Adrenal gland (tissue), 5 donors: ENCODE data around the gene GPAT2.
"Not testable (repeated sequence)": the region's sequence is repeated elsewhere in the genome, so short reads cannot be mapped to it uniquely, and the experiment has no call there.

Source experiments
- CTCF ChIP-seq, 6 experiments: fragments of 450-650 bp in 4 of 6; fragments of 200-600 bp in 2 of 6; sonication (generic) in 1 of 6; IDR thresholded peaks; 1 replicate in 5 of 6; 2 replicates in 1 of 6; pipeline versions ENCODE4 v1.5.1 to v1.8.0; 2016 to 2021; ENCODE audit warnings: antibody characterized with exemption in 6 of 6, mild to moderate bottlenecking in 2 of 6, moderate library complexity in 1 of 6
- POLR2A ChIP-seq, 2 donors: fragments of 450-650 bp; IDR thresholded peaks; one replicate each; pipeline ENCODE4 v1.6.1; 2017; ENCODE audit warnings: antibody characterized with exemption in 2 of 2, mild to moderate bottlenecking in 2 of 2, moderate library complexity in 1 of 2
- donor health status: DM: no; HTN: no; CAD: no.

- TF ChIP-seq CTCF, POLR2A (IDR thresholded peaks at IDR 0.05): not testable (repeated sequence)
Observed at GRCh38 chr2:96070351-96070750, 35.6 kb upstream of the GPAT2 start.
